Pons (tissue), 1 donor: ENCODE results near the gene SLFN12L.
"Not testable (repeated sequence)": the region's sequence is repeated elsewhere in the genome, so short reads cannot be mapped to it uniquely, and the experiment has no call there.

Experiments used
- DNase-seq: peaks from one replicate; pipeline ENCODE4 v3.0.0-alpha.2; 2016; ENCODE audit warnings: low spot score

Gene SLFN12L

GRCh38 chr17:35537601-35538141 lies at the start of gene SLFN12L:
SLFN12L (minus strand) TSS chr17:35537678; CDS start chr17:35522364, 15,314 bp downstream.
- no peak for DNase-seq

DNA sequence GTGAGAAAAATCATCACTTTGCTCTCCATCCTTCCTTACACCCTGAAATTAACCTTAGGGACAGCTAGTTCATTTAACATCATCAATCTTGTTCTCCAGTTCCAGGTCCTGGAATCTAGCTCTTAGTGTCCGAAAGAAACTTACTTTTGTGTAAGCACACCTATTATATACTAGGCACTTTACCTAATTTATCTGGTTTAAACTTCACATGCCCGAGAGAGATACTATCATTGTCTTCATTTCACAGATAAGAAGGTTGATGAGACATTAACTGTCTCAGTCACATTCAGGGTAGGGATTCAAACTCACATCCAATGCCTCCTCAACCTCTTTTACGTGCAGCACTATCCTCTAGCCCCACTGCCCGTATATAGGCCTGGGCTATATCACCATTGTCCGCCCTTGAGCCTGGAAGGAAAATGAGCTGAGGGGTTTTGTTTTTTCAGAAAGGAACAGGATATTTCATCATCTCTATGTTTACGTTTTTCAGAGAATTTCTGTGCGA lies 49.1 kb upstream of the SLFN12L start:
- DNase-seq, result no peak

DNA sequence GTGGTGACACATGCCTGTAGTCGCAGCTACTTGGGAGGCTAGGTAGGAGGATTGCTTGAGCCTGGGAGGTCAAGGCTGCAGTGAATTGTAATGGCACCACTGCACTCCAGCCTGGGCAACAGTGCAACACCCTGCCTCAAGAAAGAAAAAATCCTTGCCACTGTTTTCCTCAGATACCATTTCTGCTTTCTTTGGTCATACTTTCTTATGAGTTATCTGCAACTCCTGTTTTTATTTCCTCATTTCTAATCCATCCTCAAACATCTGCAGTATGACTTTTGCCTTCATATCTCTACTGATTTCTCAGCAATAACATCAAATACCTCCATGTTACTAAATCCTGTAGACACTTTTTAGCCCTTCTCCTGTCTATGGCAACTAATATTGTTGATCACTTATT lies 46.6 kb upstream of the SLFN12L start:
- no peak for DNase-seq

GRCh38 chr17:35578929-35579432 lies 41.5 kb upstream of the SLFN12L start:
- no peak for DNase-seq

GRCh38 chr17:35578197-35578928 lies 40.9 kb upstream of the SLFN12L start, which contains the start of gene PEX12:
PEX12 (minus strand) TSS chr17:35578571; CDS start chr17:35578021, 550 bp downstream.
- peak; percentile 96 for DNase-seq

- DNase-seq, result no peak
Measured at GRCh38 chr17:35577830-35578196, 40.3 kb upstream of the SLFN12L start.

GRCh38 chr17:35575759-35576158 lies 38.3 kb upstream of the SLFN12L start:
- DNase-seq, result no peak

- no peak for DNase-seq
Measured at GRCh38 chr17:35569405-35569804, 31.9 kb upstream of the SLFN12L start.

- DNase-seq, result no peak
Measured at GRCh38 chr17:35568561-35568960, 31.1 kb upstream of the SLFN12L start.

DNA sequence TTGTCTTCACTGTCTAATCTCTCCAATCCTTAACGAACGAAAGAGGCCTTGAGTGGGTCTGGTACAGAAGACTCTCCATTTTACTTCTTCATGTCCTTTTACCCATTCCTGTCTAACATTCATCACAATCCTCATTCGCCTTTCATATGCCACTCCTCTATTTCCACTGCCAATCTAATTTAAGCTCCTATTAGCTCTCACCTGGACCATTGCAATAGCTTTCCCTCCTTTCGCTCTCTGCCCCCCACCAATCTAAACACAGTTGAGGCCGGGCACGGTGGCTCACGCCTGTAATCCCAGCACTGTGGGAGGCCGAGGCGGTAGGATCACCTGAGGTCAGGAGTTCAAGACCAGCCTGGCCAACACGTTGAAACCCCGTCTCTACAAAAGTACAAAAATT lies 29.5 kb upstream of the SLFN12L start:
- no peak for DNase-seq

- DNase-seq, result not testable (repeated sequence)
Measured at GRCh38 chr17:35563181-35563580, 25.7 kb upstream of the SLFN12L start.

DNA sequence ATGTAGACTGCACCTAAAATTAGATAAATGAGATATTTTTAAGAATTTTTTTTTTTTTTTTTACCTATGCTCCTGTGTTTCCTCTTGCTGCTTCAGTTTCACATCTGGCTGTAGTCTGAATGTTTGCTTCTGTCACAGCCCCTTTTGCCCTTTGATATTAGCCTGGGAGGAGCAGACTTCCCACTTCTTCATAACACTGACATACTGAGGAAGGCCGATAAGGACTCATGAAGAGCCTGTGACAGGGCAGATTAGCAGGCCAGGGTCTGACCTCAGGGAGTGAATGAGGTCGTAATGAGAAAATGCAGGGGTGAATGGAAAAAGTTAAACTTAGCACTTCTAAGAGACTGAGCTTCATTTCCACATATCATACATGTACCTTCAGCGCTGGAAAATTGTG lies 23.2 kb upstream of the SLFN12L start, which contains the start of gene SLFN14:
SLFN14 (minus strand) TSS at position 117 of the 400 bp plus-strand sequence. CDS start 2,757 bp downstream, outside the sequence.
- DNase-seq, result no peak

GRCh38 chr17:35559495-35560210 lies 22.2 kb upstream of the SLFN12L start:
- DNase-seq, result no peak

DNA sequence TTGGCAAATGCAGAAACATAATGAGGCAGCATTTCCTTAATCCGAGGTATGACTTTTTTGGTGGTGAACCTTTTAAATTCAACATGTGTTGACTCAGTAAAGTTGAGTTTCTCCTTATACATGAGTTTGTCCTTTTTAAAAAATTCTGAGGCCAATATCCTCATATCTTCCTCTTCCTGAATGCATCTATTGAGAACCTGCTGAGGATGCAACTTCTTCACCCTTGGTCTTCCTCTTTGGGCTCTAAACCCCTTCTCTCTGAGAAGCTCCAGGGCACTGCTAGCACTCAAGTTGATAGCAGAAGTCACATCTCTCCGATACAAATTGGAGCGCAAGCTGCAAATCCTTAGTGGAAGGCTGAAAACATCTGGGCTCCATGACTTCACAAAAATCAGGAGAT lies 19.9 kb upstream of the SLFN12L start:
- no peak for DNase-seq

DNA sequence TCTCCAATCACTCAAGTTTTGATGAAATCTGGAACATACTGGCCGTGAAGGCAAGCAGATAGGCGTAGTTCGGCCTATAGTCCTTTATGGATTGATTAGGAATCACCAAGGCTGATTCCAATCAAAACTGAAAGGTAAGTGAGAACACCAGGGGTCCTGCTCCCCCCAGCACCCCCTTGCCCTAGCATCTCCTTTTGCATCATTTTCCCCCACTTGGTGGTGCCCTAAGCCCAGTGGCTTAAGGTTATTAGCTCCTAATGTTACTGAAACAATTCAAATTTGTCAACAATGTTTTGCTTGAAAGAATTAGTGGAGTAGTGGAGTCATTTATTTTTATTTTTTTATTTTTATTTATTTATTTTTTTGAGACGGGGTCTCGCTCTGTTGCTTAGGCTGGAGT lies 18.2 kb upstream of the SLFN12L start:
- DNase-seq, result no peak

DNA sequence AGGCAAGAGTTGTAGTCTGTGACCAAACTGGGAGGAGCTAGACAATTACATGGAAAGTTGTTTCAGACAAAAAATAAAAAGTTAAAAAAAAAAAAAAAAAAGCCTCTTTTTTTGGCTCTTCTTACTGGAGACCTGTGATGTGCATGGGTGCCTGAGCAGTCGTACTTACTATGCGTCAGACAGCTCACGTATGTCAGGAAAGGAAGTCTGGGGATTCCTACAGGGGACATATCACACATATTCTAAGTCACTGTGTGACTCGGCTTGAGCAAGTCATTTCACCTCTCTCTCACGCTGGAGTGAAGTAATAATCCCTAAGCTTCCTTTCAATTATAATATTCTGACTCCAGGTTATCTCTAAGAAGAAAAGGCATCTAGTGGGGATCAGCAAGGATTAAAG lies 17.2 kb upstream of the SLFN12L start:
- no peak for DNase-seq

- no peak for DNase-seq
Measured at GRCh38 chr17:35553310-35553709, 15.8 kb upstream of the SLFN12L start.

DNA sequence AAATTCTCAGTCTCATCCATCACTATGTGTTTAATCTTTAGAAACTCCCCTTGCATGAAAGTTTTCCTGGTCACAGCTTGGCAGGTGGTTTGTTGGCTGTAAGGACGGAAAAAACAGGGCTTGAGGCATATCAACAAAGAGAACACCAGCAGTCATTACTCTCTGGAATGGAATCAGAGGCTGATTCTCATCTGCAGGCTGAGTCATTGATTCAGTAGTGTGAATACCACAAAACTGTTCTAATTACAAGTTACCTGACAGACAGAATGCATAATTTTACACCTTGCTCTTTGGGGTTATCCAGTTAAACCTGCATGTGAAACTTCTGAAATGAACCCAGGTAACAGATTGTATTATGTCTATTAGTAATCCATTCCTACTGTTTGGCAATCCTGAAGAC lies 11.5 kb upstream of the SLFN12L start:
- DNase-seq, result no peak

DNA sequence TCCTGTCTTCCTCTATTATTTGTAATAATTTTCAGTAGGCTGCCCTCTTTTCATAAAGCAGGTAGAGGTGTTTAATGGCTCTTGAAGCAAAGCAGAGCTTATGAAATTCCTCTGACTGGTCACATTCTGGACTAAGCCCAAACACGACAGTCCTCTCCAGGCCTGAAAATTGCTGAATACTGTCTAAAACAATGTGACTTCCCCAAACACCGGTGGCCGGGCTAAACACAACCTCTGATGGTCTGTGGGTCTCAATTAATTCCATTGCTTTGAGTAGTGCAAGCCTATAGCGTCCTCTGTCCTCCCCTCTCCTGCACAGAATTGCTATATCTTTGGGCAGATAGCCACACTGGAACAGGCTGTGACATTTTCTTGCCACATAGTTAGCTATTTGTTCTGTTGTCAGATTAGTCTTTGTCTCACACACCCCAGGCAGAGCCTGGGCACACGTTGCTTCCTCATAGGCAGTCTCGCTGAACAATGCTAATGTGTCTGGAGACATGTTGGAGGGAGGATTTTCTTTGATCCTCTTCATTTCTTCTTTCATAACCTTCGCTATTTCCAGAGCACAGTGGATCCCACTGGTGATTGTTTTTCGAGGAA lies 10.8 kb upstream of the SLFN12L start:
- peak; percentile 75 for DNase-seq

- DNase-seq, result no peak
Measured at GRCh38 chr17:35546487-35546886, 9.0 kb upstream of the SLFN12L start.

- no peak for DNase-seq
Measured at GRCh38 chr17:35545150-35545549, 7.7 kb upstream of the SLFN12L start.

DNA sequence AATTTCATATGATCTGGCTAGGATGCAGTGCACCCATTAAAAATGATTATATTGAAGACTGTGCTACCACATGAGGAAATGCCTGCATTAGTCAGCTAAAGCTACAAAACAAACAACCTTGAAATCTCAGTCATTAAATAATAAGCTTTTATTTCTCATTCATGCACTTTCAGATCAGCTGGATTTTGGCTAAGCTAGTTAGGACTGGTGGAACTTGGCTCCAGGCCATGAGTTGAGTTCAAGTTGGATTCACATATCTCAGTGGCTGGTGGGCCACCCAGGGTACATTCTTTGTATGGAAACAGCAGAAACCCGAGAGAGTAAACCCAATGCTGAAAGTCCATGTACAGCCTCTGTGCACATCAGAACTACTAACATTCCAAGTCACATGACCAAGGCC lies 6.4 kb upstream of the SLFN12L start:
- DNase-seq, result no peak
